Brain microvascular endothelial cell (primary cell): ENCODE data around the gene EZH2.

Experiments used
- DNase-seq: peaks from one replicate; pipeline ENCODE4 v3.0.0-alpha.2; 2020
- H3K27ac ChIP-seq: fragments of 250-450 bp; sonication (Bioruptor Pico); 2 replicates; pipeline ENCODE4 v1.5.1; 2020; ENCODE audit warnings: mild to moderate bottlenecking, moderate library complexity
- H3K27me3 ChIP-seq: fragments of 250-450 bp; sonication (Bioruptor Pico); replicated peaks from 2 replicates; pipeline ENCODE4 v1.5.1; 2020; ENCODE audit warnings: mild to moderate bottlenecking
- H3K36me3 ChIP-seq: fragments of 250-450 bp; sonication (Bioruptor Pico); replicated peaks from 2 replicates; pipeline ENCODE4 v1.5.1; 2020; ENCODE audit warnings: mild to moderate bottlenecking
- H3K4me3 ChIP-seq: 2 replicates; pipeline ENCODE4 v1.5.1; 2011; ENCODE audit warnings: low read depth, mild to moderate bottlenecking, control low read depth, low read length, moderate library complexity
- in situ Hi-C: cut with HindIII; loops from 2 replicates; pipeline ENCODE4 v1.10.0; 2017; ENCODE audit warnings: low sequenced_read_pairs, low pct_ligation_motif_present
- TF ChIP-seq, protein P1 (sequence below): IDR thresholded peaks from 2 replicates; pipeline ENCODE4 v1.5.1; 2011; ENCODE audit warnings: low read depth, mild to moderate bottlenecking, moderate library complexity, low read length, control low read depth, inconsistent platforms; ENCODE audit errors: missing control alignments

EZH2 gene

DNA sequence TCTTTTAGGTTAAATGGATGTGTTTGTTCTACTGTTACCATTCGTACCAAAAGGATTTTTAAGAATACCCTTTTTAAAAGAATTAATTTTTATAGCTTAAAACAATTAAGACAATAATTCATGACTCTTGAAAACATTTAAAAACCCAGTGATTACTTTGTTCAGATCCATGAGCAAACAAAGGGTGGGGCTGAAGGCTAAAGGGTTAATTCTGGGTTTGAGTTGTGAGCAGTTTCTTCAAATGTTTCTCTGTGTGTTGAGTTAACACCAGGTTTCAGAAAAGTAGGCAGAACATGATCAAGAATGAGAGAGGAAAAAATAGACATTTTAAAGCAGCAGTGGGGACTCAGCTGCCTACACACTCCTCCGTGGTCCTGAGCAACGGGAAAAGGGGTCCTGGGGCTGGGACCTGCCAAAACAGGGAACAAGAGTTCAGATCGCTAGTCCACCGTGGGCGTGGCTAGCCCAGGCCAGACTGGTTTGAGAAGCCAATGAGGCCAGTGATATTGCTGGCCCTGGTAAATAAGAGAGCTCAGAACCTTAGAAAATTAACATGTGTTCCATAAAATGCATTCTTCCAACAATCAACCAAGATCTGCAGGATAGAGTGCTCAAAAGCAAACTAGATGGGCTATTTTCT, 14.9 kb upstream of the EZH2 start:
- TF ChIP-seq, protein P1, sequence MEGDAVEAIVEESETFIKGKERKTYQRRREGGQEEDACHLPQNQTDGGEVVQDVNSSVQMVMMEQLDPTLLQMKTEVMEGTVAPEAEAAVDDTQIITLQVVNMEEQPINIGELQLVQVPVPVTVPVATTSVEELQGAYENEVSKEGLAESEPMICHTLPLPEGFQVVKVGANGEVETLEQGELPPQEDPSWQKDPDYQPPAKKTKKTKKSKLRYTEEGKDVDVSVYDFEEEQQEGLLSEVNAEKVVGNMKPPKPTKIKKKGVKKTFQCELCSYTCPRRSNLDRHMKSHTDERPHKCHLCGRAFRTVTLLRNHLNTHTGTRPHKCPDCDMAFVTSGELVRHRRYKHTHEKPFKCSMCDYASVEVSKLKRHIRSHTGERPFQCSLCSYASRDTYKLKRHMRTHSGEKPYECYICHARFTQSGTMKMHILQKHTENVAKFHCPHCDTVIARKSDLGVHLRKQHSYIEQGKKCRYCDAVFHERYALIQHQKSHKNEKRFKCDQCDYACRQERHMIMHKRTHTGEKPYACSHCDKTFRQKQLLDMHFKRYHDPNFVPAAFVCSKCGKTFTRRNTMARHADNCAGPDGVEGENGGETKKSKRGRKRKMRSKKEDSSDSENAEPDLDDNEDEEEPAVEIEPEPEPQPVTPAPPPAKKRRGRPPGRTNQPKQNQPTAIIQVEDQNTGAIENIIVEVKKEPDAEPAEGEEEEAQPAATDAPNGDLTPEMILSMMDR, result no peak
- Histone ChIP-seq H3K36me3 (no peaks in the 10 kb centered on the region), H3K27me3 (no peaks in the 10 kb centered on the region), H3K4me3 (no peak overlapping the region), H3K27ac (no peak overlapping the region)
- DNase-seq, result no peak
- in situ Hi-C loops, result no loop called here

DNA sequence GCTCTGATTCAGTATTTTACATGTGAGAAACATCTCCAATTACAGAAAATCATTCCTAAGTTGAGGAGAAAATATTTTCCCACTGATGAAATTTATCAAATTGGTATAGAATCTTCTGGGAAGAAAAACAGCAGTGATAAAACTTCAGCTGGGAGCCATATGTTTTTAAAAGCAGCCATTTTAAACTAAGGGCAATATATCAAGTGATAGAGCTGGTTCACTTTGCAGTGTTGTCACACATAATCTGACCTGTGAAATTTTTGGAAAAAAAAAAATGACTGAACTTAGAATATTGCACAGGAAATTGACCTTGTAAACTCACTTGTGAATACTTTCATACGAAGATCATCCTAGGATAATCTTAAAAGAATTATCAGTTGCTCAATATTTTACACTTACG, 10.5 kb upstream of the EZH2 start:
- in situ Hi-C loops, result no loop called here
- DNase-seq, result no peak

DNA sequence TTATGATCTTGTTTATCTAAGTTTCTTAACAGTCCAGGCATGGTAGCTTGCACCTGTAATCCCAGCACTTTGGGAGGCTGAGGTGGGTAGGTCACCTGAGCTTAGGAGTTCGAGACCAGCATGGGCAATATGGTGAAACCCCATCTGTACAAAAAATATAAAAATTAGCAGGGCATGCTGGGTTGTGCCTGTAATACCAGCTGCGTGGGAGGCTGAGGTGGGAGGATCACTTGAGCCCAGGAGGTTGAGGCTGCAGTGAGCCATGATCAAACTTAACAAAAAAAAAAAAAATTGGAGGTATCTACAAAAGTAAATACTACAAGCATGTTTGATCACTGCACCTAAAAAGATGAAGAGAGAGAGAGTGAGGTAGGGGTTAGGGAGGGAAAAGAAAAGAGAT, 9.0 kb upstream of the EZH2 start:
- Histone ChIP-seq H3K36me3 (no peaks in the 10 kb centered on the region), H3K27me3 (no peaks in the 10 kb centered on the region), H3K27ac (no peak overlapping the region), H3K4me3 (no peak overlapping the region)
- no peak for DNase-seq
- in situ Hi-C loops, result no loop called here
- TF ChIP-seq, protein P1, result no peak

More for the DNA sequence above, 10.5 kb upstream of the EZH2 start:
- Histone ChIP-seq H3K36me3 (no peaks in the 10 kb centered on the region), H3K27ac (no peak overlapping the region), H3K4me3 (no peak overlapping the region), H3K27me3 (no peaks in the 10 kb centered on the region)
- TF ChIP-seq, protein P1, result no peak

GRCh38 chr7:148888300-148888699, 4.2 kb upstream of the EZH2 start:
- TF ChIP-seq, protein P1, result no peak
- no peak for DNase-seq
- H3K4me3 ChIP-seq, result no peak overlapping the region
- no peak overlapping the region for H3K27ac ChIP-seq
- H3K27me3 ChIP-seq, result no peaks in the 10 kb centered on the region
- in situ Hi-C loops, result no loop called here
- no peaks in the 10 kb centered on the region for H3K36me3 ChIP-seq

DNA sequence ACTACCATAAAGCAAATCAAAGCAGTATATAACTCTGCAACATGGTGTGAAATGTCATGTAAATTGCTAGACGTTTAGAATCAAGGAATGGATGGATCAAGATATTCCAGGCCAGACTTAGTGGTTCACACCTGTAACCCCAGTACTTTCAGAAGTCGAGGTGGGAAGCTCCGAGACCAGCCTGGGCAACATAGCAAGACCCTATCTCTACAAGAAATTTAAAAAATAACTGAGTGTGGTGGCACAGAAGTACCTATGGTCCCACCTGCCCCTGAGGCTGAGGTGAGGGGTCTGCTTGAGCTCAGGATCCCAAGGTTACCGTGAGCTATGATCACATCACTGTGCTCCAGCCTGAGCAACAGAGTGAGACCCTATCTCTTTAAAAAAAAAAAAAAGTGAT, 2.8 kb upstream of the EZH2 start:
- TF ChIP-seq, protein P1, result no peak
- H3K27me3 ChIP-seq, result no peaks in the 10 kb centered on the region
- no peak overlapping the region for H3K27ac ChIP-seq
- no peak for DNase-seq
- no peaks in the 10 kb centered on the region for H3K36me3 ChIP-seq
- no peak overlapping the region for H3K4me3 ChIP-seq
- in situ Hi-C loops, result no loop called here

- Histone ChIP-seq H3K27me3 (no peaks in the 10 kb centered on the region), H3K36me3 (no peaks in the 10 kb centered on the region), H3K4me3 (peak overlapping the region; percentile 74), H3K27ac (peak overlapping the region; percentile 65)
- in situ Hi-C loops, result no loop called here
- DNase-seq, result peak; percentile 77
- TF ChIP-seq, protein P1, result no peak
These were observed 370 bp upstream of the EZH2 start for GRCh38 chr7:148884299-148885022.
